K562 (cell line): ENCODE results near the gene PFDN2. TPM values are rescaled to one million over a fixed set of nuclear protein-coding genes. Genes with fewer than 3 reads are reported as not detected.

ENCODE experiments used
- BCL6 ChIP-seq: fragments of 250-450 bp; sonication (Bioruptor Pico); IDR thresholded peaks from 2 replicates; pipeline ENCODE4 v1.4.0; 2020
- CBFA2T3 ChIP-seq: fragments of 450-650 bp; IDR thresholded peaks from 2 replicates; pipeline ENCODE4 v1.6.1; 2017
- CC2D1A ChIP-seq: fragments of 450-650 bp; IDR thresholded peaks from 2 replicates; pipeline ENCODE4 v1.6.1; 2017; ENCODE audit warnings: mild to moderate bottlenecking
- EHMT2 ChIP-seq: fragments of 450-650 bp; IDR thresholded peaks from 2 replicates; pipeline ENCODE4 v1.6.1; 2018; ENCODE audit warnings: antibody characterized with exemption
- ETV1 ChIP-seq: fragments of 450-650 bp; conservative IDR thresholded peaks from 2 replicates; pipeline ENCODE4 v1.6.1; 2016; ENCODE audit warnings: missing genetic modification characterization, control low read depth, low read depth, missing compliant biosample characterization
- HEY1 ChIP-seq: fragments of 250-450 bp; sonication (Bioruptor Pico); IDR thresholded peaks from 2 replicates; pipeline ENCODE4 v1.5.0; 2020; ENCODE audit warnings: mild to moderate bottlenecking, moderate library complexity, borderline replicate concordance
- JUN ChIP-seq, 2 experiments: sonication (generic) in 1 of 2; formaldehyde crosslinking in 1 of 2; IDR thresholded peaks; 2 replicates each; pipeline versions ENCODE4 v1.6.1 to v1.8.0; 2012 to 2022; ENCODE audit warnings: borderline replicate concordance in 2 of 2, mild to moderate bottlenecking in 2 of 2, improper control_type of control experiment in 1 of 2, low read depth in 1 of 2, low read length in 1 of 2, missing genetic modification reagents in 1 of 2
- L3MBTL2 ChIP-seq: fragments of 450-650 bp; IDR thresholded peaks from 2 replicates; pipeline ENCODE4 v1.6.1; 2016; ENCODE audit warnings: mild to moderate bottlenecking, moderate library complexity
- MBD2 ChIP-seq: sonication (generic); IDR thresholded peaks from 2 replicates; pipeline ENCODE4 v1.6.1; 2016; ENCODE audit warnings: low read depth, borderline replicate concordance
- MEIS2 ChIP-seq: fragments of 450-650 bp; IDR thresholded peaks from 2 replicates; pipeline ENCODE4 v1.6.1; 2014; ENCODE audit warnings: mild to moderate bottlenecking; ENCODE audit not compliant: partially characterized antibody
- POLR2A ChIP-seq: fragments of 450-650 bp; conservative IDR thresholded peaks from 2 replicates; pipeline ENCODE4 v1.6.1; 2016
- POLR2AphosphoS2 ChIP-seq: IDR thresholded peaks from 2 replicates; pipeline ENCODE4 v1.6.1; 2012; ENCODE audit warnings: low read length, improper control_type of control experiment
- POLR2G ChIP-seq: fragments of 200-400 bp; formaldehyde crosslinking; IDR thresholded peaks from 2 replicates; pipeline ENCODE4 v1.6.1; 2017; ENCODE audit warnings: low read depth, mild to moderate bottlenecking, antibody characterized with exemption, low read length, moderate library complexity
- POLR3A ChIP-seq: IDR thresholded peaks from 2 replicates; pipeline ENCODE4 v1.6.1; 2011; ENCODE audit warnings: borderline replicate concordance, mild to moderate bottlenecking, moderate library complexity; ENCODE audit not compliant: insufficient read length, insufficient read depth; ENCODE audit errors: extremely low read depth
- RBM39 ChIP-seq: fragments of 200-400 bp; formaldehyde crosslinking; optimal IDR thresholded peaks from 2 replicates; pipeline ENCODE3; 2018; ENCODE audit warnings: low read depth, low read length
- RNF2 ChIP-seq: sonication (generic); IDR thresholded peaks from 2 replicates; pipeline ENCODE4 v1.6.1; 2016
- SIN3B ChIP-seq: fragments of 450-650 bp; IDR thresholded peaks from 2 replicates; pipeline ENCODE4 v1.6.1; 2017; ENCODE audit warnings: low read depth, mild to moderate bottlenecking, moderate library complexity
- SMARCA4 ChIP-seq: fragments of 450-650 bp; IDR thresholded peaks from 2 replicates; pipeline ENCODE4 v1.6.1; 2016
- SOX6 ChIP-seq: fragments of 450-650 bp; IDR thresholded peaks from 2 replicates; pipeline ENCODE4 v1.6.1; 2014; ENCODE audit warnings: mild to moderate bottlenecking
- TAF9B ChIP-seq: fragments of 450-650 bp; IDR thresholded peaks from 2 replicates; pipeline ENCODE4 v1.6.1; 2018; ENCODE audit warnings: mild to moderate bottlenecking; ENCODE audit not compliant: partially characterized antibody
- ZNF133 ChIP-seq: fragments of 250-450 bp; sonication (Bioruptor Pico); IDR thresholded peaks from 2 replicates; pipeline ENCODE4 v1.4.0; 2020; ENCODE audit warnings: mild to moderate bottlenecking
- ZNF77 ChIP-seq: fragments of 250-450 bp; sonication (Bioruptor Pico); IDR thresholded peaks from 2 replicates; pipeline ENCODE4 v1.5.0; 2020
- polyA plus RNA-seq, 8 experiments: library from polyadenylated mRNA; depleted of rRNA in 4 of 8; stranded (reverse) in 5 of 8; unstranded in 3 of 8; fragments of >200 nt; fragmentation: Nextera tagmentation in 2 of 8; fragmentation: Illumina TruSeq in 1 of 8; extraction: Ambion mirVana in 2 of 8; extraction: Trizol in 1 of 8; gene quantifications; 2 replicates each; pipeline versions ENCODE4 v1.2.1 to v1.2.3, GENCODE V29; 2011 to 2014; ENCODE audit warnings: inconsistent platforms in 1 of 8, missing spikeins in 1 of 8
- total RNA-seq, 7 experiments: library from RNA; depleted of rRNA in 6 of 7; stranded (reverse); fragments of >200 nt in 6 of 7; fragmentation: Illumina TruSeq in 2 of 7; extraction: Trizol in 2 of 7; gene quantifications; 2 replicates each; pipeline versions ENCODE4 v1.2.1 to v1.2.3, GENCODE V29; 2011 to 2021; ENCODE audit warnings: low replicate concordance in 1 of 7
- TF ChIP-seq, protein P1 (sequence below): fragments of 450-650 bp; formaldehyde crosslinking; conservative IDR thresholded peaks from 2 replicates; pipeline ENCODE4 v1.4.0; 2022; ENCODE audit warnings: mild to moderate bottlenecking, missing genetic modification characterization
- TF ChIP-seq, protein P2 (sequence below), 2 experiments: fragments of 450-650 bp in 1 of 2; sonication (generic) in 1 of 2; formaldehyde crosslinking in 1 of 2; IDR thresholded peaks in 1 of 2; conservative IDR thresholded peaks in 1 of 2; 2 replicates each; pipeline versions ENCODE4 v1.6.1 to v1.8.1; 2016 to 2023; ENCODE audit warnings: mild to moderate bottlenecking in 2 of 2, moderate library complexity in 2 of 2, inconsistent platforms in 1 of 2, missing genetic modification reagents in 1 of 2
- TF ChIP-seq, protein P3 (sequence below): fragments of 450-650 bp; IDR thresholded peaks from 2 replicates; pipeline ENCODE4 v1.7.0; 2016; ENCODE audit warnings: borderline replicate concordance
- TF ChIP-seq, protein P4 (sequence below): fragments of 450-650 bp; IDR thresholded peaks from 2 replicates; pipeline ENCODE4 v1.6.1; 2016

PFDN2 gene
- total and polyA plus RNA-seq, 9 of the 15 experiments (the other 6 are each of a cell fraction or from before 2014, with no cell fraction given) = 50.2 to 361 (median 144) TPM

DNA sequence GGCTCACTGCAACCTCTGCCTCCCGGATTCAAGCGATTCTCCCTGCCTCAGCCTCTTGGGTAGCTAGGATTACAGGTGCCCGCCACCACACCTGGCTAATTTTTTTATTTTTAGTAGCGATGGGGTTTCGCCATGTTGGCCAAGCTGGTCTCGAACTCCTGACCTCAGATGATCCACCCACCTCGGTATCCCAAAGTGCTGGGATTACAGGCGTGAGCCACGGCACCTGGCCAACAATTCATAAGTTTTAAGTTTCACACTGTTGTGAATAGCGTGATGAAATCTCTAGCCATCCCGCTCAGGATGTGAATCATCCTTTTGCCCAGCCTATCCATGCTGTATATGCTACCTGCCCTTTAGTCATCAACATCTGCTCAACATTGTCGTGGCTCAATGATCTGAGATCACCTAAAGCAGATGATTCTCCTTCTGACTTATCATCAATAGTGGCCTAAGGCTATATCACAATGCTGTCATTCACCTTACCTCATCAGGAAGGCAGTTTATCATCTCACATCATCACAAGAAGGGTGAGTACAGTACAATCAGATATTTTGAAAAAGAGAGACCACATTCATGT, 2.6 kb downstream of the PFDN2 start (continued):
- TF ChIP-seq POLR2AphosphoS2 (peak; percentile 47; the same call in 1 of the 2 replicates), SOX6 (peak; percentile 86), RNF2 (peak; percentile 55; the same call in 1 of the 2 replicates), ZNF133 (CRISPR knock-in tag) (no peak), TAF9B (peak; percentile 27), RBM39 (no peak), POLR2A (no peak), JUN (IDR thresholded peaks at IDR 0.05; ENCODE audit: borderline replicate concordance, low read depth, low read length) (peak; percentile 94), JUN (CRISPR knock-in tag; IDR thresholded peaks at IDR 0.05; ENCODE audit: borderline replicate concordance) (no peak; the same call in 1 of the 2 replicates), MBD2 (no peak), POLR3A (peak; percentile 59), SIN3B (no peak), POLR2G (0 out of 2 replicates have a peak, but pooled peaks have one; percentile 16), MEIS2 (peak; percentile 81), HEY1 (CRISPR knock-in tag) (no peak), ZNF77 (CRISPR knock-in tag) (no peak), SMARCA4 (peak; percentile 71), EHMT2 (no peak), BCL6 (CRISPR knock-in tag) (0 out of 2 replicates have a peak, but pooled peaks have one; percentile 25), CC2D1A (no peak), CBFA2T3 (0 out of 2 replicates have a peak, but pooled peaks have one; percentile 14), ETV1 (tag) (peak; percentile 56; the same call in 1 of the 2 replicates), L3MBTL2 (0 out of 2 replicates have a peak, but pooled peaks have one; percentile 36)
- TF ChIP-seq, protein P1, sequence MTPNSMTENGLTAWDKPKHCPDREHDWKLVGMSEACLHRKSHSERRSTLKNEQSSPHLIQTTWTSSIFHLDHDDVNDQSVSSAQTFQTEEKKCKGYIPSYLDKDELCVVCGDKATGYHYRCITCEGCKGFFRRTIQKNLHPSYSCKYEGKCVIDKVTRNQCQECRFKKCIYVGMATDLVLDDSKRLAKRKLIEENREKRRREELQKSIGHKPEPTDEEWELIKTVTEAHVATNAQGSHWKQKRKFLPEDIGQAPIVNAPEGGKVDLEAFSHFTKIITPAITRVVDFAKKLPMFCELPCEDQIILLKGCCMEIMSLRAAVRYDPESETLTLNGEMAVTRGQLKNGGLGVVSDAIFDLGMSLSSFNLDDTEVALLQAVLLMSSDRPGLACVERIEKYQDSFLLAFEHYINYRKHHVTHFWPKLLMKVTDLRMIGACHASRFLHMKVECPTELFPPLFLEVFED (CRISPR knock-in tag) = peak; percentile 69; the same call in 1 of the 2 replicates
- TF ChIP-seq, protein P2, sequence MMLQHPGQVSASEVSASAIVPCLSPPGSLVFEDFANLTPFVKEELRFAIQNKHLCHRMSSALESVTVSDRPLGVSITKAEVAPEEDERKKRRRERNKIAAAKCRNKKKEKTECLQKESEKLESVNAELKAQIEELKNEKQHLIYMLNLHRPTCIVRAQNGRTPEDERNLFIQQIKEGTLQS (IDR thresholded peaks at IDR 0.05) = peak; percentile 98
- TF ChIP-seq, protein P2 (CRISPR knock-in tag; conservative IDR thresholded peaks at IDR 0.05) = no peak
- TF ChIP-seq, protein P3, sequence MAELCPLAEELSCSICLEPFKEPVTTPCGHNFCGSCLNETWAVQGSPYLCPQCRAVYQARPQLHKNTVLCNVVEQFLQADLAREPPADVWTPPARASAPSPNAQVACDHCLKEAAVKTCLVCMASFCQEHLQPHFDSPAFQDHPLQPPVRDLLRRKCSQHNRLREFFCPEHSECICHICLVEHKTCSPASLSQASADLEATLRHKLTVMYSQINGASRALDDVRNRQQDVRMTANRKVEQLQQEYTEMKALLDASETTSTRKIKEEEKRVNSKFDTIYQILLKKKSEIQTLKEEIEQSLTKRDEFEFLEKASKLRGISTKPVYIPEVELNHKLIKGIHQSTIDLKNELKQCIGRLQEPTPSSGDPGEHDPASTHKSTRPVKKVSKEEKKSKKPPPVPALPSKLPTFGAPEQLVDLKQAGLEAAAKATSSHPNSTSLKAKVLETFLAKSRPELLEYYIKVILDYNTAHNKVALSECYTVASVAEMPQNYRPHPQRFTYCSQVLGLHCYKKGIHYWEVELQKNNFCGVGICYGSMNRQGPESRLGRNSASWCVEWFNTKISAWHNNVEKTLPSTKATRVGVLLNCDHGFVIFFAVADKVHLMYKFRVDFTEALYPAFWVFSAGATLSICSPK = no peak
- TF ChIP-seq, protein P4, sequence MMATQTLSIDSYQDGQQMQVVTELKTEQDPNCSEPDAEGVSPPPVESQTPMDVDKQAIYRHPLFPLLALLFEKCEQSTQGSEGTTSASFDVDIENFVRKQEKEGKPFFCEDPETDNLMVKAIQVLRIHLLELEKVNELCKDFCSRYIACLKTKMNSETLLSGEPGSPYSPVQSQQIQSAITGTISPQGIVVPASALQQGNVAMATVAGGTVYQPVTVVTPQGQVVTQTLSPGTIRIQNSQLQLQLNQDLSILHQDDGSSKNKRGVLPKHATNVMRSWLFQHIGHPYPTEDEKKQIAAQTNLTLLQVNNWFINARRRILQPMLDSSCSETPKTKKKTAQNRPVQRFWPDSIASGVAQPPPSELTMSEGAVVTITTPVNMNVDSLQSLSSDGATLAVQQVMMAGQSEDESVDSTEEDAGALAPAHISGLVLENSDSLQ = peak; percentile 73
